GM23338 (cell line): Measurements from ENCODE around the gene HBS1L. TPM values are rescaled to one million over a fixed set of nuclear protein-coding genes. Genes with fewer than 3 reads are reported as not detected.
A peak's percentile ranks its signal among the peaks of the same experiment; 100 is the strongest.

Experiments used
- ATAC-seq: fragments of 200-7000 bp; cut with Tn5 transposase; 3 replicates; pipeline ENCODE4 v1.9.1; 2020
- DNase-seq: peaks from one replicate; pipeline ENCODE4 v3.0.0-alpha.2; 2015; ENCODE audit warnings: low spot score
- H2AFZ ChIP-seq: fragments of 200-600 bp; sonication (generic); 2 replicates; pipeline ENCODE4 v1.8.0; 2016; ENCODE audit warnings: antibody characterized with exemption, mild to moderate bottlenecking, moderate library complexity
- H3F3A ChIP-seq: fragments of 200-600 bp; sonication (generic); replicated peaks from 2 replicates; pipeline ENCODE4 v1.8.0; 2017; ENCODE audit warnings: antibody characterized with exemption, mixed run types, low read depth
- H3K27ac ChIP-seq: fragments of 200-600 bp; sonication (generic); 2 replicates; pipeline ENCODE4 v1.6.1; 2016; ENCODE audit warnings: low read depth
- H3K27me3 ChIP-seq: fragments of 200-600 bp; sonication (generic); 2 replicates; pipeline ENCODE4 v1.8.0; 2016; ENCODE audit warnings: mild to moderate bottlenecking, mixed run types, moderate library complexity; ENCODE audit not compliant: insufficient read depth
- H3K36me3 ChIP-seq: fragments of 200-600 bp; sonication (generic); 2 replicates; pipeline ENCODE4 v1.8.0; 2016; ENCODE audit warnings: mild to moderate bottlenecking; ENCODE audit not compliant: insufficient read depth
- H3K4me1 ChIP-seq: fragments of 200-600 bp; sonication (generic); 2 replicates; pipeline ENCODE4 v1.8.0; 2016; ENCODE audit warnings: mild to moderate bottlenecking, moderate library complexity; ENCODE audit not compliant: insufficient read depth
- H3K4me2 ChIP-seq: fragments of 200-600 bp; sonication (generic); 2 replicates; pipeline ENCODE4 v1.7.1; 2017; ENCODE audit warnings: mixed run types
- H3K4me3 ChIP-seq: fragments of 200-600 bp; sonication (generic); 2 replicates; pipeline ENCODE4 v1.6.1; 2016; ENCODE audit warnings: mixed run types
- H3K79me2 ChIP-seq: fragments of 200-600 bp; sonication (generic); replicated peaks from 2 replicates; pipeline ENCODE4 v1.8.0; 2017; ENCODE audit warnings: mild to moderate bottlenecking; ENCODE audit not compliant: insufficient read depth
- H3K9me2 ChIP-seq: fragments of 200-600 bp; sonication (generic); 2 replicates; pipeline ENCODE4 v1.8.0; 2017; ENCODE audit not compliant: insufficient read depth
- H4K20me1 ChIP-seq: fragments of 200-600 bp; sonication (generic); replicated peaks from 2 replicates; pipeline ENCODE4 v1.8.0; 2017; ENCODE audit warnings: mild to moderate bottlenecking; ENCODE audit not compliant: insufficient read depth
- H3K27ac Mint-ChIP-seq: 2 replicates; pipeline ENCODE4 v1.8.0; 2020; ENCODE audit warnings: inconsistent platforms, mild to moderate bottlenecking, moderate library complexity, mixed read lengths
- H3K27me3 Mint-ChIP-seq: 3 replicates; pipeline ENCODE4 v1.8.0; 2022; ENCODE audit warnings: low read depth, mild to moderate bottlenecking, moderate library complexity, mixed read lengths, inconsistent platforms; ENCODE audit not compliant: insufficient read depth, poor library complexity
- H3K36me3 Mint-ChIP-seq: 3 replicates; pipeline ENCODE4 v1.8.0; 2021; ENCODE audit warnings: low read depth, mild to moderate bottlenecking, inconsistent platforms, moderate library complexity, mixed read lengths
- H3K4me1 Mint-ChIP-seq: 3 replicates; pipeline ENCODE4 v1.8.0; 2020; ENCODE audit warnings: mild to moderate bottlenecking, inconsistent platforms, mixed read lengths
- H3K4me3 Mint-ChIP-seq: 3 replicates; pipeline ENCODE4 v1.8.0; 2021; ENCODE audit warnings: moderate library complexity, mild to moderate bottlenecking, inconsistent platforms, mixed read lengths
- H3K9me3 Mint-ChIP-seq: 3 replicates; pipeline ENCODE4 v1.8.0; 2020; ENCODE audit warnings: moderate library complexity, mild to moderate bottlenecking, inconsistent platforms, mixed read lengths
- CREB1 ChIP-seq: fragments of 250-450 bp; sonication (Bioruptor Pico); IDR thresholded peaks from 2 replicates; pipeline ENCODE4 v1.5.0; 2020; ENCODE audit warnings: low read depth, mild to moderate bottlenecking, moderate library complexity
- CTCF ChIP-seq, 2 experiments: fragments of 200-600 bp in 1 of 2; sonication (generic) in 1 of 2; conservative IDR thresholded peaks; 2 replicates each; pipeline versions ENCODE4 v1.5.1 to v1.6.1; 2016 to 2017; ENCODE audit warnings: antibody characterized with exemption in 2 of 2, low read depth in 2 of 2, mild to moderate bottlenecking in 2 of 2, moderate library complexity in 1 of 2
- ETS1 ChIP-seq: IDR thresholded peaks from 2 replicates; pipeline ENCODE4 v1.6.1; 2016; ENCODE audit warnings: antibody characterized with exemption
- EZH2 ChIP-seq: fragments of 200-600 bp; sonication (generic); IDR thresholded peaks from one replicate; pipeline ENCODE4 v1.8.0; 2017; ENCODE audit warnings: antibody characterized with exemption, mild to moderate bottlenecking, low read depth; ENCODE audit not compliant: unreplicated experiment
- EZH2phosphoT487 ChIP-seq: fragments of 200-600 bp; sonication (generic); IDR thresholded peaks from one replicate; pipeline ENCODE4 v1.8.1; 2018; ENCODE audit warnings: antibody characterized with exemption; ENCODE audit not compliant: unreplicated experiment
- JUNB ChIP-seq: IDR thresholded peaks from one replicate; pipeline ENCODE4 v1.6.1; 2016; ENCODE audit warnings: antibody characterized with exemption; ENCODE audit not compliant: unreplicated experiment
- NANOG ChIP-seq: IDR thresholded peaks from 2 replicates; pipeline ENCODE4 v1.6.1; 2016; ENCODE audit warnings: antibody characterized with exemption, borderline replicate concordance
- POLR2AphosphoS5 ChIP-seq: IDR thresholded peaks from 2 replicates; pipeline ENCODE4 v1.6.1; 2016; ENCODE audit warnings: antibody characterized with exemption, low read depth
- REST ChIP-seq: IDR thresholded peaks from one replicate; pipeline ENCODE4 v1.6.1; 2018; ENCODE audit warnings: antibody characterized with exemption; ENCODE audit not compliant: unreplicated experiment
- STAT1 ChIP-seq: IDR thresholded peaks from one replicate; pipeline ENCODE4 v1.6.1; 2016; ENCODE audit warnings: antibody characterized with exemption; ENCODE audit not compliant: unreplicated experiment
- ZNF114 ChIP-seq: fragments of 250-450 bp; sonication (Bioruptor Pico); IDR thresholded peaks from 2 replicates; pipeline ENCODE4 v1.5.0; 2020; ENCODE audit warnings: mild to moderate bottlenecking, moderate library complexity
- ZNF331 ChIP-seq: fragments of 250-450 bp; sonication (Bioruptor Pico); IDR thresholded peaks from 2 replicates; pipeline ENCODE4 v1.5.0; 2020; ENCODE audit warnings: low read depth, mild to moderate bottlenecking, moderate library complexity
- ZNF462 ChIP-seq: fragments of 250-450 bp; sonication (Bioruptor Pico); IDR thresholded peaks from 2 replicates; pipeline ENCODE4 v1.5.0; 2020; ENCODE audit warnings: mild to moderate bottlenecking, moderate library complexity
- polyA plus RNA-seq: library from polyadenylated mRNA; unstranded; fragments of >200 nt; fragmentation: Nextera tagmentation; extraction: Ambion mirVana; gene quantifications from 2 replicates; pipeline ENCODE4 v1.2.1, GENCODE V29; 2016
- total RNA-seq: library from RNA; depleted of rRNA; stranded (reverse); fragments of >200 nt; shearing (Covaris generic); gene quantifications from 2 replicates; pipeline ENCODE4 v1.2.3, GENCODE V29; 2014

Gene HBS1L
- total and polyA plus RNA-seq, 2 experiments from 2014 or later: 59.9 to 94.1 TPM

- no peak overlapping the region for H3K4me2 ChIP-seq
- no peak for TF ChIP-seq ETS1
- TF ChIP-seq NANOG: no peak
- TF ChIP-seq STAT1: no peak
- no peak for TF ChIP-seq JUNB
- TF ChIP-seq ZNF331: no peak
- no peak for TF ChIP-seq CREB1
- no peak for TF ChIP-seq EZH2phosphoT487
- no peak for TF ChIP-seq REST
- TF ChIP-seq EZH2: no peak
- no peak for TF ChIP-seq CTCF (conservative IDR thresholded peaks at IDR 0.05; ENCODE audit: low read depth in 2 of 2)
- no peak for TF ChIP-seq ZNF462 (CRISPR knock-in tag)
- TF ChIP-seq POLR2AphosphoS5: no peak
- no peak for TF ChIP-seq ZNF114 (CRISPR knock-in tag)
- no peaks in the 10 kb centered on the region; the same call in none of the 2 replicates for H3K79me2 ChIP-seq
- no peaks in the 10 kb centered on the region for H3K27me3 ChIP-seq
- Mint-ChIP-seq H3K36me3 (no peaks in the 10 kb centered on the region; the same call in 2 of the 3 replicates), H3K27me3 (no peaks in the 10 kb centered on the region), H3K4me3 (no peak overlapping the region), H3K4me1 (no peaks in the 10 kb centered on the region; the same call in 2 of the 3 replicates), H3K9me3 (no peaks in the 10 kb centered on the region), H3K27ac (peak overlapping the region; percentile 47; the same call in 1 of the 2 replicates)
- DNase-seq: no peak
- no peak overlapping the region for H2AFZ ChIP-seq
- ATAC-seq: no peak
- H3K9me2 ChIP-seq: no peaks in the 10 kb centered on the region
- H3K4me1 ChIP-seq: no peaks in the 10 kb centered on the region; the same call in 1 of the 2 replicates
- H3F3A ChIP-seq: no peaks in the 10 kb centered on the region
- H3K36me3 ChIP-seq: no peaks in the 10 kb centered on the region
- peaks cover 17% of the 10 kb centered on the region for H4K20me1 ChIP-seq
- H3K27ac ChIP-seq: 0 out of 2 replicates have a peak overlapping the region, but pooled peaks have one; percentile 63
- no peak overlapping the region for H3K4me3 ChIP-seq
These were observed 46.3 kb downstream of the HBS1L start for GRCh38 chr6:135008072-135008940.
